Fibroblast of lung (primary cell): ENCODE results near the gene FANCM. TPM values are rescaled to one million over a fixed set of nuclear protein-coding genes. Genes with fewer than 3 reads are reported as not detected.

Source experiments
- DNase-seq, 2 donors: peaks; one replicate each; pipeline versions ENCODE4 v3.0.0 to v3.0.0-alpha.2; 2010; ENCODE audit warnings: low read depth in 2 of 2
- H2AFZ ChIP-seq: 2 replicates; pipeline ENCODE4 v1.5.1; 2012; ENCODE audit warnings: low read length, control low read depth, inconsistent platforms
- H3K27ac ChIP-seq: 2 replicates; pipeline ENCODE4 v1.5.1; 2011; ENCODE audit warnings: low read length, control low read depth; ENCODE audit not compliant: insufficient read depth
- H3K27me3 ChIP-seq: 2 replicates; pipeline ENCODE4 v1.5.1; 2011; ENCODE audit warnings: mild to moderate bottlenecking, low read length; ENCODE audit not compliant: control insufficient read depth, insufficient read depth
- H3K36me3 ChIP-seq: 2 replicates; pipeline ENCODE4 v1.5.1; 2011; ENCODE audit warnings: low read length; ENCODE audit not compliant: control insufficient read depth, insufficient read depth
- H3K4me1 ChIP-seq: 2 replicates; pipeline ENCODE4 v1.5.1; 2011; ENCODE audit warnings: low read length; ENCODE audit not compliant: control insufficient read depth, insufficient read depth; ENCODE audit errors: extremely low read depth
- H3K4me2 ChIP-seq: 2 replicates; pipeline ENCODE4 v1.5.1; 2011; ENCODE audit warnings: low read length, control low read depth; ENCODE audit not compliant: insufficient read depth; ENCODE audit errors: extremely low read depth
- H3K4me3 ChIP-seq, 4 experiments: fragments of 200-600 bp in 1 of 4; sonication (generic) in 1 of 4; replicated peaks in 1 of 4; 2 replicates each; pipeline ENCODE4 v1.5.1; 2011 to 2016; ENCODE audit warnings: low read length in 4 of 4, low read depth in 3 of 4, mild to moderate bottlenecking in 3 of 4, control low read depth in 2 of 4, inconsistent platforms in 1 of 4, mixed read lengths in 1 of 4; ENCODE audit not compliant: insufficient read depth in 1 of 4; ENCODE audit errors: control extremely low read depth in 1 of 4
- H3K79me2 ChIP-seq: 2 replicates; pipeline ENCODE4 v1.5.1; 2012; ENCODE audit warnings: mild to moderate bottlenecking, low read length, inconsistent platforms; ENCODE audit not compliant: control insufficient read depth, insufficient read depth
- H3K9ac ChIP-seq: 2 replicates; pipeline ENCODE4 v1.5.1; 2011; ENCODE audit warnings: mild to moderate bottlenecking, low read length, control low read depth; ENCODE audit not compliant: insufficient read depth
- H3K9me3 ChIP-seq: 2 replicates; pipeline ENCODE4 v1.5.1; 2012; ENCODE audit warnings: low read depth, low read length; ENCODE audit not compliant: control insufficient read depth, insufficient read depth
- H4K20me1 ChIP-seq: 2 replicates; pipeline ENCODE4 v1.5.1; 2011; ENCODE audit warnings: low read length; ENCODE audit not compliant: control insufficient read depth, insufficient read depth; ENCODE audit errors: extremely low read depth
- CTCF ChIP-seq, 2 donors: IDR thresholded peaks in 1 of 2; conservative IDR thresholded peaks in 1 of 2; 1 replicate in 1 of 2; 2 replicates in 1 of 2; pipeline ENCODE4 v1.5.1; 2011 to 2012; ENCODE audit warnings: low read length in 2 of 2, control low read depth in 1 of 2, inconsistent platforms in 1 of 2, low read depth in 1 of 2, mild to moderate bottlenecking in 1 of 2
- EZH2 ChIP-seq: IDR thresholded peaks from 2 replicates; pipeline ENCODE4 v1.5.1; 2012; ENCODE audit warnings: low read length, control low read depth, mild to moderate bottlenecking; ENCODE audit errors: missing control alignments
- polyA plus RNA-seq, 2 donors: library from polyadenylated mRNA; depleted of rRNA in 1 of 2; stranded (reverse) in 1 of 2; unstranded in 1 of 2; fragments of >200 nt; gene quantifications; 2 replicates each; pipeline ENCODE4 v1.2.1, GENCODE V29; 2011 to 2012; ENCODE audit warnings: missing spikeins in 1 of 2
- total RNA-seq: library from RNA; depleted of rRNA; stranded (reverse); fragments of >200 nt; gene quantifications from 2 replicates; pipeline ENCODE4 v1.2.1, GENCODE V29; 2014

FANCM gene
- total and polyA plus RNA-seq, 2 donors (not counting 1 experiment from before 2014, with no cell fraction given) = 2.2 to 4.3 TPM

- no peak overlapping the region for H3K4me3 ChIP-seq
- H3K27me3 ChIP-seq = no peaks in the 10 kb centered on the region
- DNase-seq = peak; percentile 72 to 97
- no peak overlapping the region for H2AFZ ChIP-seq
- H3K9ac ChIP-seq = no peak overlapping the region
- no peaks in the 10 kb centered on the region for H3K9me3 ChIP-seq
- no peaks in the 10 kb centered on the region for H4K20me1 ChIP-seq
- peak overlapping the region; percentile 57 for H3K27ac ChIP-seq
- no peaks in the 10 kb centered on the region for H3K36me3 ChIP-seq
- H3K4me1 ChIP-seq = peaks cover 3% of the 10 kb centered on the region
- H3K79me2 ChIP-seq = no peaks in the 10 kb centered on the region
- TF ChIP-seq CTCF (conservative IDR thresholded peaks at IDR 0.05 in 1 of 2, IDR thresholded peaks at IDR 0.05 in 1 of 2; ENCODE audit: low read depth in 1 of 2, low read length in 2 of 2) (no peak), EZH2 (no peak)
- H3K4me2 ChIP-seq = no peak overlapping the region
Observed at GRCh38 chr14:45177076-45177475, 41.3 kb downstream of the FANCM start.

- Histone ChIP-seq H3K4me2 (no peak overlapping the region), H3K4me1 (peaks cover 3% of the 10 kb centered on the region), H3K9me3 (no peaks in the 10 kb centered on the region), H3K9ac (no peak overlapping the region), H3K79me2 (no peaks in the 10 kb centered on the region), H2AFZ (no peak overlapping the region), H4K20me1 (no peaks in the 10 kb centered on the region), H3K36me3 (no peaks in the 10 kb centered on the region), H3K4me3 (no peak overlapping the region), H3K27ac (no peak overlapping the region), H3K27me3 (no peaks in the 10 kb centered on the region)
- peak in 1 of 2 donors; percentile 48 for DNase-seq
- TF ChIP-seq EZH2 (no peak), CTCF (conservative IDR thresholded peaks at IDR 0.05 in 1 of 2, IDR thresholded peaks at IDR 0.05 in 1 of 2; ENCODE audit: low read depth in 1 of 2, low read length in 2 of 2) (no peak)
Observed at GRCh38 chr14:45181329-45181728, 45.6 kb downstream of the FANCM start.

GRCh38 chr14:45181806-45182205 is 46.1 kb downstream of the FANCM start:
- peaks cover 3% of the 10 kb centered on the region for H3K4me1 ChIP-seq
- H3K36me3 ChIP-seq = no peaks in the 10 kb centered on the region
- no peak for DNase-seq
- TF ChIP-seq EZH2 (no peak), CTCF (conservative IDR thresholded peaks at IDR 0.05 in 1 of 2, IDR thresholded peaks at IDR 0.05 in 1 of 2; ENCODE audit: low read depth in 1 of 2, low read length in 2 of 2) (no peak)
- H3K4me3 ChIP-seq = no peak overlapping the region
- H2AFZ ChIP-seq = no peak overlapping the region
- no peaks in the 10 kb centered on the region for H3K9me3 ChIP-seq
- H3K27ac ChIP-seq = no peak overlapping the region
- H3K27me3 ChIP-seq = no peaks in the 10 kb centered on the region
- H3K9ac ChIP-seq = no peak overlapping the region
- no peaks in the 10 kb centered on the region for H3K79me2 ChIP-seq
- no peak overlapping the region for H3K4me2 ChIP-seq
- H4K20me1 ChIP-seq = no peaks in the 10 kb centered on the region
